Heart left ventricle (tissue), 16 donors: ENCODE data around the gene DIS3L2. TPM values are rescaled to one million over a fixed set of nuclear protein-coding genes. Genes with fewer than 3 reads are reported as not detected.
"Not testable (repeated sequence)": the region's sequence is repeated elsewhere in the genome, so short reads cannot be mapped to it uniquely, and the experiment has no call there.

Experiments used
- ATAC-seq, 4 donors: fragments of 200-7000 bp; cut with Tn5 transposase; one replicate each; pipeline ENCODE4 v1.9.1; 2020 to 2022; ENCODE audit warnings: moderate library complexity in 4 of 4, mild to moderate bottlenecking in 3 of 4, moderate number of reproducible peaks in 1 of 4
- DNase-seq, 5 donors: peaks; one replicate each; pipeline ENCODE4 v3.0.0-alpha.2; 2020
- H3K27ac ChIP-seq, 12 donors: fragments of 200-600 bp; sonication (generic) in 4 of 12; one replicate each; pipeline versions ENCODE4 v1.5.0 to v1.8.0; 2016 to 2022; ENCODE audit warnings: mild to moderate bottlenecking in 2 of 12
- H3K27me3 ChIP-seq, 9 donors: fragments of 200-600 bp; sonication (generic) in 2 of 9; one replicate each; pipeline versions ENCODE4 v1.5.1 to v1.8.0; 2016 to 2022; ENCODE audit warnings: mild to moderate bottlenecking in 3 of 9
- H3K36me3 ChIP-seq, 9 donors: fragments of 200-600 bp; sonication (generic) in 2 of 9; one replicate each; pipeline versions ENCODE4 v1.5.0 to v1.8.0; 2018 to 2022; ENCODE audit warnings: mild to moderate bottlenecking in 2 of 9
- H3K4me1 ChIP-seq, 12 donors: fragments of 200-600 bp; sonication (generic) in 4 of 12; one replicate each; pipeline versions ENCODE4 v1.5.0 to v1.8.0; 2016 to 2022; ENCODE audit warnings: mild to moderate bottlenecking in 3 of 12
- H3K4me3 ChIP-seq, 12 donors: fragments of 200-600 bp; sonication (generic) in 4 of 12; one replicate each; pipeline versions ENCODE4 v1.5.0 to v1.8.0; 2017 to 2022; ENCODE audit warnings: mild to moderate bottlenecking in 9 of 12, moderate library complexity in 4 of 12
- H3K9me3 ChIP-seq, 12 donors: fragments of 200-600 bp; sonication (generic) in 4 of 12; one replicate each; pipeline versions ENCODE4 v1.5.0 to v1.8.0; 2016 to 2022; ENCODE audit warnings: mild to moderate bottlenecking in 1 of 12
- CTCF ChIP-seq, 12 donors: fragments of 200-600 bp; sonication (generic) in 4 of 12; IDR thresholded peaks; one replicate each; pipeline versions ENCODE4 v1.5.0 to v1.8.0; 2018 to 2022; ENCODE audit warnings: antibody characterized with exemption in 12 of 12, mild to moderate bottlenecking in 5 of 12
- POLR2A ChIP-seq, 2 donors: fragments of 450-650 bp; IDR thresholded peaks; one replicate each; pipeline ENCODE4 v1.6.1; 2017; ENCODE audit warnings: antibody characterized with exemption in 2 of 2, mild to moderate bottlenecking in 2 of 2, moderate library complexity in 2 of 2
- WGBS, 4 donors: extraction: QIAGEN DNeasy Blood & Tissue Kit in 2 of 4; methylation state at CpG; one replicate each; pipeline versions ENCODE4 v1.1.5 to v1.1.7; 2013 to 2018; 5-methylcytosine and 5-hydroxymethylcytosine counted together
- intact Hi-C, 10 donors: fragments of 100-400 bp; cut with DNase I; formaldehyde crosslinking; loops; one replicate each; pipeline versions ENCODE4 v1.11.1 to v1.14.2; 2022
- polyA plus RNA-seq, 2 donors: library from polyadenylated mRNA; stranded (reverse); fragments of 200-250 nt; gene quantifications; one replicate each; pipeline ENCODE4 v1.2.3, GENCODE V29; 2013
- total RNA-seq, 9 donors: library from RNA; depleted of rRNA in 2 of 9; stranded (reverse); fragments of >200 nt in 2 of 9; fragmentation: NEBNext Ultra II Directional in 3 of 9; extraction: Animal tissue kit (Norgen Biotek cat#: 25700) in 3 of 9; gene quantifications; one replicate each; pipeline versions ENCODE4 v1.1.0 to v1.2.4, GENCODE V29; 2016 to 2023
- donor health status: ischemic (EF 13 %, LVEDD 7.1; RV severe dilation, severe dysfunction).
- donor health status: healthy with polysubstance abuse.
- donor health status: DM: no; HTN: yes; CAD: no.
- donor health status: DM: no; HTN: no; CAD: no.
- donor health status: ischemic (EF 25% LVEDD 6.9; RV normal size, moderate dysfunction).
- donor health status: ischemic (EF 25% LVEDD 5.7; RV mildly dilated, moderate dysfunction).
- donor health status: healthy.
- donor health status: DM: yes; HTN: yes; CAD: no.
- donor health status: ischemic (EF 35%, LVEDD 5.7; RV mildly dilated, moderate dysfunction).
- donor health status: nonischemic (EF 11% LVEDD 7.7; RV severe dilation, severe dysfunction).
- donor health status: DM: yes; HTN: yes; CAD: no.
- donor health status: PGD.
- donor health status: ischemic (EF 29% LVEDD 5.4; RV normal size, mild dysfunction).
- donor health status: nonischemic (EF 23%, LVEDD 6.1; RV moderate dilation, normal function).

The DIS3L2 gene
- total and polyA plus RNA-seq, 11 donors = 12.4 to 27.3 (median 21.8) TPM

GRCh38 chr2:232335206-232335858, 373.8 kb downstream of the DIS3L2 start:
- H3K36me3 ChIP-seq = peaks cover 0 to 13% (median 0%) of the 10 kb centered on the region in 9 donors
- not testable (repeated sequence) for ATAC-seq, H3K4me1 ChIP-seq, H3K27me3 ChIP-seq, H3K9me3 ChIP-seq, H3K4me3 ChIP-seq, H3K27ac ChIP-seq
- peak; percentile 31 to 59 (median 43) for TF ChIP-seq CTCF (IDR thresholded peaks at IDR 0.05)
- WGBS, 4 donors = 60 to 83% (median 66%) methylated on average over 6 to 15 of the region's 15 CpGs
- DNase-seq = peak in 4 of 5 donors; percentile 10 to 56 (median 16)
- intact Hi-C loops = loop anchor here in 2 of 10 donors (10.0 kb wide), 2 partner anchors 99 to 109 kb away; no protein-coding TSS in a partner anchor

- no peak overlapping the region for H3K4me3 ChIP-seq
- H3K36me3 ChIP-seq = peaks cover 0 to 13% (median 0%) of the 10 kb centered on the region in 9 donors
- no peak overlapping the region for H3K27ac ChIP-seq
- 89 to 97% (median 95%) methylated on average over 4 of the region's 4 CpGs for WGBS, 4 donors
- intact Hi-C loops = loop anchor here in 2 of 10 donors (10.0 kb wide), 2 partner anchors 99 to 109 kb away; no protein-coding TSS in a partner anchor
- DNase-seq (peak in 3 of 5 donors; percentile 10 to 46 (median 17)), ATAC-seq (no peak)
- H3K27me3 ChIP-seq = no peaks in the 10 kb centered on the region
- peaks cover 0 to 8% (median 0%) of the 10 kb centered on the region in 12 donors for H3K4me1 ChIP-seq
- TF ChIP-seq CTCF (IDR thresholded peaks at IDR 0.05) (no peak), POLR2A (IDR thresholded peaks at IDR 0.05) (no peak)
- H3K9me3 ChIP-seq = no peaks in the 10 kb centered on the region
Observed at GRCh38 chr2:232335859-232336215, 374.3 kb downstream of the DIS3L2 start.

- TF ChIP-seq POLR2A (IDR thresholded peaks at IDR 0.05) (no peak), CTCF (IDR thresholded peaks at IDR 0.05) (no peak)
- intact Hi-C loops = loop anchor here in 2 of 10 donors (10.0 kb wide), 2 partner anchors 99 to 109 kb away; no protein-coding TSS in a partner anchor
- Histone ChIP-seq H3K36me3 (peaks cover 0 to 13% (median 0%) of the 10 kb centered on the region in 9 donors), H3K4me1 (peaks cover 0 to 5% (median 0%) of the 10 kb centered on the region in 12 donors), H3K4me3 (no peak overlapping the region), H3K9me3 (no peaks in the 10 kb centered on the region), H3K27ac (no peak overlapping the region), H3K27me3 (no peaks in the 10 kb centered on the region)
- 90 to 96% (median 94%) methylated on average over 13 to 15 of the region's 15 CpGs for WGBS, 4 donors
- DNase-seq = peak in 3 of 5 donors; percentile 4 to 34 (median 12)
- ATAC-seq = no peak
Observed at GRCh38 chr2:232336241-232336736, 374.8 kb downstream of the DIS3L2 start.

- ATAC-seq (no peak), DNase-seq (peak in 3 of 5 donors; percentile 8 to 53 (median 11))
- TF ChIP-seq POLR2A (IDR thresholded peaks at IDR 0.05) = no peak
- TF ChIP-seq CTCF (IDR thresholded peaks at IDR 0.05) = no peak
- Histone ChIP-seq H3K27ac (no peak overlapping the region), H3K27me3 (no peaks in the 10 kb centered on the region), H3K36me3 (peaks cover 0 to 13% (median 0%) of the 10 kb centered on the region in 9 donors), H3K4me1 (no peaks in the 10 kb centered on the region), H3K9me3 (no peaks in the 10 kb centered on the region), H3K4me3 (no peak overlapping the region)
- intact Hi-C loops = loop anchor here in 2 of 10 donors (10.0 kb wide), 2 partner anchors 98 to 108 kb away; no protein-coding TSS in a partner anchor
- WGBS, 4 donors = 86 to 90% (median 88%) methylated on average over 13 to 18 of the region's 18 CpGs
Observed at GRCh38 chr2:232336981-232337720, 375.6 kb downstream of the DIS3L2 start.

- intact Hi-C loops = loop anchor here in 2 of 10 donors (10.0 kb wide), 2 partner anchors 97 to 107 kb away; no protein-coding TSS in a partner anchor
- H3K4me3 ChIP-seq, ATAC-seq, H3K9me3 ChIP-seq, H3K27ac ChIP-seq, H3K4me1 ChIP-seq, H3K27me3 ChIP-seq: not testable (repeated sequence)
- peak in 3 of 5 donors; percentile 6 to 42 (median 9) for DNase-seq
- 90 to 95% (median 93%) methylated on average over 3 to 13 of the region's 16 CpGs for WGBS, 4 donors
- H3K36me3 ChIP-seq = peaks cover 0 to 13% (median 0%) of the 10 kb centered on the region in 9 donors
Observed at GRCh38 chr2:232338094-232338758, 376.7 kb downstream of the DIS3L2 start.
